Transverse colon (tissue), 3 donors: Measurements from ENCODE around the gene PCNT.

Source experiments
- CTCF ChIP-seq, 5 experiments: fragments of 200-600 bp in 3 of 5; fragments of 450-650 bp in 2 of 5; sonication (generic) in 3 of 5; IDR thresholded peaks; 1 replicate in 2 of 5; 2 replicates in 3 of 5; pipeline ENCODE4 v1.5.1; 2016 to 2017; ENCODE audit warnings: antibody characterized with exemption in 5 of 5, inconsistent platforms in 3 of 5, mild to moderate bottlenecking in 2 of 5, moderate library complexity in 1 of 5
- EP300 ChIP-seq: sonication (generic); formaldehyde crosslinking; IDR thresholded peaks from one replicate; pipeline ENCODE4 v1.6.1; 2017; ENCODE audit warnings: antibody characterized with exemption, low read depth
- POLR2A ChIP-seq: fragments of 450-650 bp; IDR thresholded peaks from one replicate; pipeline ENCODE4 v1.6.1; 2016; ENCODE audit warnings: antibody characterized with exemption, mild to moderate bottlenecking, moderate library complexity

DNA sequence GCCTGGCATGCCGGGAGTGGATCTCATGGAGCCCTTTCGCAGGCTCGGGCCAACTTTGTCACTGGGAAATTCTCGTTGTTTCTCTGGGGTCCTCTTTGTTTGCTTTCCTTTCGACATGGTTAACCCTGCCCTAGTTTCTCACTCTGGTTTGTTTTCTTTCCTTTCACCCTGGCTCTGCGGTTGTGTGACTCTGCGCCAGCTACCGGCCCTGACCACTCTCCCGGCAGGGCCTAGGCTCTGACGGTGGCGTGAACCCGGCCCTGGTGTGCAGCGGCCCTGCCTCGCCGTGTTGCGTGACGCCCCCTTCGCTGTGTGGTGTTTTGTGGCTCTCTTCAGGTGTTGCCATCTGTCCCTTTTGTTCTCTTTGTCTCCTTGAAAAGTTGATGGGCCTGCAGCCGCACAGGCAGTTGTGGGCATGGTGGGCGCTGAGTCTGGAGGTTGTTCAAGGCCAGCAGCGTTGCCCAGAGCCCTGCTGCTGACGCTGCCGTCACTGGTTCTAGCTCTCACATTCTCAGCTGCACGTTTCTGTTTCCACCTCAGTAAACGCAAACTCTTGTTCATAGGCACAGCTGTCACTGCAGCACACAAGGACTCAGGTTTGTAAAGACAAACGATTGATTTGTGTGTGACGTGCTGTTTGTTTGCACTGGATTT, 70.1 kb downstream of the PCNT start:
- TF ChIP-seq CTCF (IDR thresholded peaks at IDR 0.05) (no peak), EP300 (no peak), POLR2A (no peak)
